ENCODE data around the gene CATSPERE. TPM values are rescaled to one million over a fixed set of nuclear protein-coding genes. Genes with fewer than 3 reads are reported as not detected.

CATSPERE gene
- total RNA-seq, 2 experiments from 2014 or later = 0.25 to 0.27 TPM

Other genes with a start within 250 kb of the CATSPERE start
- 10 to 100 TPM; 70.3 to 71.0 TPM for gene ADSS2, start 9.4 kb upstream of the CATSPERE start, total RNA-seq
- 10 to 100 TPM; 34.5 to 36.1 TPM for gene DESI2, start 191.9 kb downstream of the CATSPERE start, total RNA-seq

Measured in activated CD8-positive, alpha-beta memory T cell treated with anti-CD3 and anti-CD28 coated beads for 36 hours (primary cell).